DOHH2 (cell line): ENCODE data around the gene ITPR2.

ENCODE experiments used
- H3F3A ChIP-seq: fragments of 200-600 bp; sonication (generic), shearing (Covaris generic); 2 replicates; pipeline ENCODE4 v1.6.0; 2016; ENCODE audit warnings: antibody characterized with exemption, mild to moderate bottlenecking; ENCODE audit not compliant: control insufficient read depth, insufficient read depth
- H3K27ac ChIP-seq: fragments of 200-600 bp; sonication (generic); 2 replicates; pipeline ENCODE4 v1.5.1; 2014; ENCODE audit warnings: low read depth, mild to moderate bottlenecking, low read length, moderate library complexity
- H3K27me3 ChIP-seq: fragments of 200-600 bp; sonication (generic); 2 replicates; pipeline ENCODE4 v1.6.1; 2014; ENCODE audit warnings: mild to moderate bottlenecking, low read length, mixed read lengths; ENCODE audit not compliant: control insufficient read depth
- H3K36me3 ChIP-seq: fragments of 200-600 bp; sonication (generic); 2 replicates; pipeline ENCODE4 v1.6.1; 2014; ENCODE audit warnings: mild to moderate bottlenecking, low read length, moderate library complexity, mixed read lengths; ENCODE audit not compliant: control insufficient read depth
- H3K4me1 ChIP-seq: fragments of 200-600 bp; sonication (generic); 2 replicates; pipeline ENCODE4 v1.6.1; 2014; ENCODE audit warnings: mild to moderate bottlenecking, low read length, mixed read lengths; ENCODE audit not compliant: control insufficient read depth
- H3K4me2 ChIP-seq: fragments of 200-600 bp; sonication (generic); 2 replicates; pipeline ENCODE4 v1.6.0; 2014; ENCODE audit warnings: mild to moderate bottlenecking, low read length, moderate library complexity
- H3K4me3 ChIP-seq: fragments of 200-600 bp; sonication (generic); 2 replicates; pipeline ENCODE4 v1.5.1; 2014; ENCODE audit warnings: mild to moderate bottlenecking, low read length, mixed read lengths
- H3K79me2 ChIP-seq: fragments of 200-600 bp; sonication (generic); 2 replicates; pipeline ENCODE4 v1.6.1; 2014; ENCODE audit warnings: mild to moderate bottlenecking, low read length, mixed read lengths; ENCODE audit not compliant: control insufficient read depth
- H3K9me2 ChIP-seq: fragments of 200-600 bp; sonication (generic); replicated peaks from 2 replicates; pipeline ENCODE4 v1.6.1; 2014; ENCODE audit warnings: mild to moderate bottlenecking, low read length, mixed read lengths; ENCODE audit not compliant: control insufficient read depth
- H3K9me3 ChIP-seq: fragments of 200-600 bp; sonication (generic); 2 replicates; pipeline ENCODE4 v1.6.1; 2014; ENCODE audit warnings: antibody characterized with exemption, low read length, mixed read lengths; ENCODE audit not compliant: control insufficient read depth, insufficient read depth
- H4K20me1 ChIP-seq: fragments of 200-600 bp; sonication (generic); 2 replicates; pipeline ENCODE4 v1.6.0; 2014; ENCODE audit warnings: low read depth, mild to moderate bottlenecking, antibody characterized with exemption, low read length, moderate library complexity; ENCODE audit not compliant: control insufficient read depth, insufficient read depth
- CTCF ChIP-seq: fragments of 200-600 bp; sonication (generic); IDR thresholded peaks from one replicate; pipeline ENCODE4 v1.5.1; 2014; ENCODE audit warnings: antibody characterized with exemption, mild to moderate bottlenecking, low read depth, low read length; ENCODE audit not compliant: poor library complexity, severe bottlenecking
- EZH2phosphoT487 ChIP-seq: fragments of 200-600 bp; sonication (generic); IDR thresholded peaks from 2 replicates; pipeline ENCODE4 v1.6.1; 2017; ENCODE audit warnings: borderline replicate concordance, mild to moderate bottlenecking, antibody characterized with exemption, low read length, moderate library complexity, mixed read lengths

ITPR2 gene

GRCh38 chr12:26874501-26875296, 41.7 kb upstream of the ITPR2 start:
- no peaks in the 10 kb centered on the region for H4K20me1 ChIP-seq
- H3K4me1 ChIP-seq = peaks cover 41% of the 10 kb centered on the region
- H3K4me3 ChIP-seq = no peak overlapping the region
- no peak overlapping the region for H3K27ac ChIP-seq
- H3K4me2 ChIP-seq = no peak overlapping the region
- no peaks in the 10 kb centered on the region for H3K27me3 ChIP-seq
- H3F3A ChIP-seq = peaks cover 10% of the 10 kb centered on the region
- no peaks in the 10 kb centered on the region for H3K79me2 ChIP-seq
- no peaks in the 10 kb centered on the region for H3K9me2 ChIP-seq
- H3K36me3 ChIP-seq = no peaks in the 10 kb centered on the region
- no peaks in the 10 kb centered on the region for H3K9me3 ChIP-seq
- TF ChIP-seq EZH2phosphoT487 (no peak), CTCF (no peak)

GRCh38 chr12:26872625-26873024, 39.6 kb upstream of the ITPR2 start:
- no peaks in the 10 kb centered on the region for H3K9me2 ChIP-seq
- H3K79me2 ChIP-seq = no peaks in the 10 kb centered on the region
- no peak overlapping the region for H3K4me2 ChIP-seq
- TF ChIP-seq CTCF (no peak), EZH2phosphoT487 (no peak)
- no peaks in the 10 kb centered on the region for H3K27me3 ChIP-seq
- H3K9me3 ChIP-seq = no peaks in the 10 kb centered on the region
- H3K36me3 ChIP-seq = no peaks in the 10 kb centered on the region
- peaks cover 23% of the 10 kb centered on the region for H3K4me1 ChIP-seq
- no peak overlapping the region for H3K4me3 ChIP-seq
- no peaks in the 10 kb centered on the region for H4K20me1 ChIP-seq
- no peak overlapping the region for H3K27ac ChIP-seq
- no peaks in the 10 kb centered on the region for H3F3A ChIP-seq

GRCh38 chr12:26871985-26872384, 39.0 kb upstream of the ITPR2 start:
- H3K4me1 ChIP-seq = peaks cover 25% of the 10 kb centered on the region
- H3K9me3 ChIP-seq = no peaks in the 10 kb centered on the region
- no peaks in the 10 kb centered on the region for H3K9me2 ChIP-seq
- no peaks in the 10 kb centered on the region for H3F3A ChIP-seq
- TF ChIP-seq EZH2phosphoT487 (no peak), CTCF (no peak)
- H3K79me2 ChIP-seq = no peaks in the 10 kb centered on the region
- H3K4me2 ChIP-seq = no peak overlapping the region
- H4K20me1 ChIP-seq = no peaks in the 10 kb centered on the region
- H3K36me3 ChIP-seq = no peaks in the 10 kb centered on the region
- H3K27ac ChIP-seq = no peak overlapping the region
- H3K4me3 ChIP-seq = no peak overlapping the region
- H3K27me3 ChIP-seq = no peaks in the 10 kb centered on the region
